ENCODE measurements around the gene FGF5. TPM values are rescaled to one million over a fixed set of nuclear protein-coding genes. Genes with fewer than 3 reads are reported as not detected.

FGF5 gene
- total and polyA plus RNA-seq, 10 of the 15 experiments (the other 5 are each of a cell fraction or from before 2014, with no cell fraction given): 0.87 to 7.4 (median 1.6) TPM

GRCh38 chr4:80240976-80241375 is 25.5 kb upstream of the FGF5 start (continued):
- TF ChIP-seq CTCF (IDR thresholded peaks at IDR 0.05 in 2 of 3, conservative IDR thresholded peaks at IDR 0.05 in 1 of 3; ENCODE audit: control insufficient read depth in 2 of 3, extremely low read depth in 1 of 3, insufficient read depth in 1 of 3, low read depth in 3 of 3, low read length in 3 of 3) (no peak), POLR2A (IDR thresholded peaks at IDR 0.05; ENCODE audit: low read depth, low read length) (no peak), IRF3 (IDR thresholded peaks at IDR 0.05) (no peak), FOXM1 (IDR thresholded peaks at IDR 0.05; ENCODE audit: low read depth, low read length) (0 out of 2 replicates have a peak, but pooled peaks have one; percentile 21), SPI1 (IDR thresholded peaks at IDR 0.05; ENCODE audit: borderline replicate concordance, insufficient read depth, low read depth, low read length) (no peak), IRF5 (IDR thresholded peaks at IDR 0.05; ENCODE audit: borderline replicate concordance) (no peak), IKZF2 (IDR thresholded peaks at IDR 0.05) (peak; percentile 34 to 61; a peak in 2 of 4 replicates), IKZF1 (conservative IDR thresholded peaks at IDR 0.05) (0 out of 2 replicates have a peak, but pooled peaks have one; percentile 22), SMC3 (IDR thresholded peaks at IDR 0.05; ENCODE audit: borderline replicate concordance, low read length) (no peak), RELA (IDR thresholded peaks at IDR 0.05; ENCODE audit: borderline replicate concordance, partially characterized antibody) (no peak), NBN (IDR thresholded peaks at IDR 0.05) (peak; percentile 58; the same call in 1 of the 2 replicates), E4F1 (IDR thresholded peaks at IDR 0.05; ENCODE audit: borderline replicate concordance, partially characterized antibody) (no peak), EP300 (IDR thresholded peaks at IDR 0.05; ENCODE audit: borderline replicate concordance in 1 of 2, control insufficient read depth in 1 of 2, low read depth in 2 of 2, low read length in 2 of 2) (peak in 1 of 2 experiments; percentile 61; a peak in 1 of 4 replicates), NFYA (IDR thresholded peaks at IDR 0.05; ENCODE audit: borderline replicate concordance, low read depth, low read length) (no peak), ZBED1 (IDR thresholded peaks at IDR 0.05; ENCODE audit: borderline replicate concordance) (no peak), ZNF217 (IDR thresholded peaks at IDR 0.05) (no peak), FOXK2 (IDR thresholded peaks at IDR 0.05) (no peak), TCF12 (IDR thresholded peaks at IDR 0.05; ENCODE audit: low read depth, low read length) (no peak), CEBPB (IDR thresholded peaks at IDR 0.05; ENCODE audit: borderline replicate concordance in 1 of 2, low read depth in 2 of 2, low read length in 2 of 2) (no peak), ELK1 (IDR thresholded peaks at IDR 0.05; ENCODE audit: low read depth, low read length) (0 out of 2 replicates have a peak, but pooled peaks have one; percentile 2), ZNF622 (IDR thresholded peaks at IDR 0.05) (no peak)
